Ascending aorta (tissue), 2 donors: ENCODE measurements around the gene ABTB2. TPM values are rescaled to one million over a fixed set of nuclear protein-coding genes. Genes with fewer than 3 reads are reported as not detected.

Source experiments
- DNase-seq, 2 donors: peaks; one replicate each; pipeline ENCODE4 v3.0.0-alpha.2; 2019; ENCODE audit warnings: low spot score in 2 of 2
- H3K27ac ChIP-seq, 2 donors: fragments of 200-600 bp; sonication (generic); one replicate each; pipeline ENCODE4 v1.5.1; 2016 to 2017; ENCODE audit warnings: mild to moderate bottlenecking in 1 of 2
- H3K27me3 ChIP-seq: fragments of 200-600 bp; sonication (generic); one replicate; pipeline ENCODE4 v1.5.1; 2017
- H3K36me3 ChIP-seq, 2 donors: fragments of 200-600 bp; sonication (generic); one replicate each; pipeline ENCODE4 v1.5.1; 2016
- H3K4me1 ChIP-seq, 2 donors: fragments of 200-600 bp; sonication (generic); one replicate each; pipeline ENCODE4 v1.5.1; 2016 to 2017; ENCODE audit warnings: mild to moderate bottlenecking in 1 of 2
- H3K4me3 ChIP-seq, 2 donors: fragments of 200-600 bp; sonication (generic); one replicate each; pipeline ENCODE4 v1.5.1; 2016 to 2017; ENCODE audit warnings: mild to moderate bottlenecking in 1 of 2
- H3K9me3 ChIP-seq, 2 donors: fragments of 200-600 bp; sonication (generic); one replicate each; pipeline ENCODE4 v1.5.1; 2016
- CTCF ChIP-seq, 3 experiments: fragments of 200-600 bp in 2 of 3; fragments of 450-650 bp in 1 of 3; sonication (generic) in 2 of 3; IDR thresholded peaks; one replicate each; pipeline ENCODE4 v1.5.1; 2016 to 2019; ENCODE audit warnings: antibody characterized with exemption in 3 of 3, mild to moderate bottlenecking in 1 of 3, moderate library complexity in 1 of 3
- intact Hi-C: fragments of 100-400 bp; cut with DNase I; formaldehyde crosslinking; loops from one replicate; pipeline ENCODE4 v1.15.1; 2023
- total RNA-seq: library from RNA; depleted of rRNA; stranded (reverse); fragments of >200 nt; gene quantifications from one replicate; pipeline ENCODE4 v1.1.0, GENCODE V29; 2016

ABTB2 gene
- total RNA-seq, 1 donor from 2014 or later, result 7.9 TPM

GRCh38 chr11:34150494-34151151, 207.2 kb downstream of the ABTB2 start:
- H3K36me3 ChIP-seq, result peaks cover 46 to 65% of the 10 kb centered on the region in 2 donors
- intact Hi-C loops, result no loop called here
- peaks cover 0 to 15% of the 10 kb centered on the region in 2 donors for H3K4me1 ChIP-seq
- H3K9me3 ChIP-seq, result no peaks in the 10 kb centered on the region
- no peaks in the 10 kb centered on the region for H3K27me3 ChIP-seq
- no peak overlapping the region for H3K4me3 ChIP-seq
- TF ChIP-seq CTCF (IDR thresholded peaks at IDR 0.05), result no peak
- no peak for DNase-seq
- no peak overlapping the region for H3K27ac ChIP-seq

DNA sequence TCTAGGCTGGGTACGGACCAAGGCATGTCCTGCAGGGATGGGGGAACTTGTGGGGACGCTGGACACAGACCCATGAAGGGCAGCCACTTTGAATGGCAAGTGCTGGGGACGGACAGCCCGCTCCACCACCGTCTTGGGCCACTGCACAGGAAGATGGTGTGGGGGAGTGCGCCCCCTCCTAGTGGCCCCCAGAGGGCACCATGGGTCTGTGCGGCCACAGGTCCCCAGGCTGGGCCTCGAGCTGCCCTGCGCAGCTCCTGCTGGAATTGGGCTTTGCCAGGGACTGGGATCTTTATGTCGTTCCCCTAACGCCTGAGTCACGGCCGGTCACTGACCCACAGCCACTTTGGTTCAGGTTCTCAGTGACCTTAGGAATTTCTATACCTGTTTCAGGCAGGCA, 208.0 kb downstream of the ABTB2 start:
- Histone ChIP-seq H3K9me3 (no peaks in the 10 kb centered on the region), H3K36me3 (peaks cover 52 to 73% of the 10 kb centered on the region in 2 donors), H3K27ac (no peak overlapping the region), H3K4me3 (no peak overlapping the region), H3K27me3 (no peaks in the 10 kb centered on the region), H3K4me1 (peaks cover 0 to 7% of the 10 kb centered on the region in 2 donors)
- DNase-seq, result no peak
- TF ChIP-seq CTCF (IDR thresholded peaks at IDR 0.05), result peak in 2 of 3 experiments; percentile 26 to 27
- intact Hi-C loops, result no loop called here

- H3K27me3 ChIP-seq, result no peaks in the 10 kb centered on the region
- TF ChIP-seq CTCF (IDR thresholded peaks at IDR 0.05), result no peak
Measured at GRCh38 chr11:34149274-34149673, 208.5 kb downstream of the ABTB2 start.

DNA sequence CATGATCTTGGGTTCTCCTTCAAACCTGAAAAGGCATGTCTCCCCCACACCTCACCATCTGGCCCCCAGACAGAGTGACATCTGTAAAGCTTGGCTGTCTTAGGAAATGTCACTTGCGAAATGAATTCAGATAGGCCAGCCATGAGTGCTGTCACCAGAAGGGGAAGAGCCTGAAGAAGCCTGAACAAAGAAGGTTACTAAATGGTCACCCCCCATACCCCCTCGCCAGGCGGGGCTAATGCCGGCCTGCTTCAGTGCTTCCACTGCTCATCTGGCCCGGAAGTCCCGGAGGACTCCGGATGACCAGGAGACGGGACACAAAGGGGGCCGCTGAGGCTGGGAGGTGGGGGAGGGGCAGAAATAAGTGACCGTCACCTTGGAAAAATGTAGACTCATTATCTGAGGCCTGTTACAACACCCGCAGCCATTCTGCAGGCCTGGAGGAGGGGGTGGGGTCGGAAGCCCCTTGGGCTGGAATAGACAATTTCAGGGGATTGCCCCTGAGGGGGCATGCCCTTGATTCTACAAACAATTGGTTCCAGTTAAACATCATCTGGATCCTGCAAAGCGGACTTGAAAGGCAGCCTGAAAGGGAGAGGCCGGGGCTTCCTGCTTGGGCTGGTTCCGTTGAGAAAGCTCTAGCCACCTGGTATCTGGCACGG, 209.2 kb downstream of the ABTB2 start:
- H3K27me3 ChIP-seq, result no peaks in the 10 kb centered on the region
- no peak overlapping the region for H3K27ac ChIP-seq
- no peaks in the 10 kb centered on the region for H3K4me1 ChIP-seq
- peaks cover 60 to 82% of the 10 kb centered on the region in 2 donors for H3K36me3 ChIP-seq
- intact Hi-C loops, result no loop called here
- no peak for TF ChIP-seq CTCF (IDR thresholded peaks at IDR 0.05)
- DNase-seq, result no peak
- no peaks in the 10 kb centered on the region for H3K9me3 ChIP-seq
- H3K4me3 ChIP-seq, result no peak overlapping the region

More at GRCh38 chr11:34149274-34149673, 208.5 kb downstream of the ABTB2 start:
- DNase-seq, result no peak
- H3K4me3 ChIP-seq, result no peak overlapping the region
- peaks cover 56 to 79% of the 10 kb centered on the region in 2 donors for H3K36me3 ChIP-seq
- H3K4me1 ChIP-seq, result peaks cover 0 to 2% of the 10 kb centered on the region in 2 donors
- H3K9me3 ChIP-seq, result no peaks in the 10 kb centered on the region
- no peak overlapping the region for H3K27ac ChIP-seq
- intact Hi-C loops, result no loop called here

DNA sequence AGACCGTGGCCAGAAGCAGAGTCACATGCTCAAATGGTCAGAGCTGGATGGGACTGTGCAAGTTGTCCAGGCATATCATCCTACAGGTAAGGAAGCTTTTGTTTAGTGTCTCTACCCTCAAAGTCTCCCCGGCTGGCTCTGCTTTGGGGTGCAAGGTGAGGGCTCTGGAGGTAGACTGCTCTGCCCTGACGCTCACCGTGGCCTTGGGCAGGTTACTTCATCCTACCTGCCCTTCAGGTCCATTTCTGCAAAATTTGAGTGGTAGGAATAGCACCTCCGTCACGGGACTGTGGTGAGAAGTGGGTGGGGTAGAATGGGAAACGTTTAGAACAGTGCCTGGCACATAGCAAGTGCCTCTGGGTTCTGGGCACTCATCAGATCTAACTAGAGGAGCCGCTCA, 210.2 kb downstream of the ABTB2 start:
- H3K4me1 ChIP-seq, result no peaks in the 10 kb centered on the region
- H3K36me3 ChIP-seq, result peaks cover 71 to 93% of the 10 kb centered on the region in 2 donors
- no peak for TF ChIP-seq CTCF (IDR thresholded peaks at IDR 0.05)
- no peaks in the 10 kb centered on the region for H3K27me3 ChIP-seq
- intact Hi-C loops, result no loop called here
- no peak for DNase-seq
- no peak overlapping the region for H3K4me3 ChIP-seq
- no peak overlapping the region for H3K27ac ChIP-seq
- no peaks in the 10 kb centered on the region for H3K9me3 ChIP-seq
